NCI-H146 treated with DMSO at 0.1 percent for 48 hours (cell line): ENCODE measurements around the gene PLEKHM2.

Source experiments
- DNase-seq: peaks from one replicate; lab custom pipeline; 2025; ENCODE audit not compliant: unreplicated experiment; lab: John Stamatoyannopoulos, UW

PLEKHM2 gene

DNA sequence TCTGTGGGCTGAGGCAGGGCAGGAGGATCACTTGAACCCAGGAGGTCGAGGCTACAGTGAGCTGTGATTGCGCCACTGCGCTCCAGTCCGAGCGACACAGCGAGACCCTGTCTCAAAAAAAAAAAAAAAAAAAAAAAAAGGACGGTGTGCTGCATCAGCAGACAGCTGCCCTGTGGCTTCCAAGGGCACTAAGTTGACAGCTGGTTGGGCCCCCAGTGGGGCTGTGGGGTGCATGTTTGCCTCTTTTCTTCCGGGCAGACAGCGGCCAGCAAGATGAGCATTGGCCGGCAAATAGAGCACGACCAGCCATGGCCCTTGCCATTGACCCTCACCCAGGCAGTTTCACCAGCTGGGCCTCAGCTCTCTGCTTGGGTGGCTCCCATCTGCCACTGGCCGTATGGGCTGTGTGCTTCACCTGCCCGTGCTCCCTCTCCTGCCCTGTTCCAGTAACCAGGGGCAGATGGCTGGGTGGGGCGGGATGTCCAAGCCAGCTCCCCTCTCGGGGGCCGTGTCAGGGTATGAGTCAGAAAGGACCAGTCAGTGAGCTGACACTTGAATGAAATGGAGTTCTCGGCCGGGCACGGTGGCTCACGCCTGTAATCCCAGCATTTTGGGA lies 39.6 kb downstream of the PLEKHM2 start:
- no peak for DNase-seq

DNA sequence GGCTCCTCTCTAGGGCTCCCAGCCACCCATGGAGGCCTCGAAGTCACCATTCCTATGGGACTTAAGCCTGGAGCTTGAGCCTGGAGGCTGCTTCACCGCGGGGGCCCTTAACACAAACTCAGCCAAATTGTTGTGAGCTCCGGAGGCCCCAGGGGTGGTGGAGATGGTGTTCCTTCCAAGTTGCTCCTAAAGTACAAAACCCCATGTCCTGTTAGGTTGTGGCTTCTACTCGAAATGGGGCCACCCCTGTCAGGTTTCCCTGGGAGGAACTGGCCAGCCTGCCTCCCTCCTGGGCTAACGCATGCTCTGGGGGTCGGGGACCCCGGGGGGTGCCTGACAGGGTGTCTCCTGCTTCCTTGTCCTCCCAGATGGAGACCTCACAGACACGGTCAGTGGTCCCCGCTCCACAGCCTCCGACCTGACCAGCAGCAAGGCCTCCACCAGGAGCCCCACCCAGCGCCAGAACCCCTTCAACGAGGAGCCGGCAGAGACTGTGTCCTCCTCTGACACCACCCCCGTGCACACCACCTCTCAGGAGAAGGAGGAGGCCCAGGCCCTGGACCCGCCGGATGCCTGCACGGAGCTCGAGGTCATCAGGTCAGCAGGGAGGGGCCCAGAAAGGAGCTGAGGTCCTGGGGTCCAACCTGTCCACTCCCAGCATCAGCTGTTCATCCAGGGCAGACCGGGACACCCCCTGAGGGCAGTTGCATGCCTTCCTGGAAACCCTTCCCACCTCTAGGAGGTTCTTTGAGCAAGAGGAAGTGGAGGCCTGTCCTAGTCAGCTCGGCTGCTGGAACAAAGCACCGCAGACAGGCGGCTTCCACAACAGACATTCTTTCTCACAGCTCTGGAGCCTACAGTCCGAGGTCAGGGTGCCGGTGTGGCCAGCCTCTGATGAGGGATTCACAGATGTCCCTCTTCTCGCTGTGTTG lies 41.1 kb downstream of the PLEKHM2 start:
- no peak for DNase-seq

DNA sequence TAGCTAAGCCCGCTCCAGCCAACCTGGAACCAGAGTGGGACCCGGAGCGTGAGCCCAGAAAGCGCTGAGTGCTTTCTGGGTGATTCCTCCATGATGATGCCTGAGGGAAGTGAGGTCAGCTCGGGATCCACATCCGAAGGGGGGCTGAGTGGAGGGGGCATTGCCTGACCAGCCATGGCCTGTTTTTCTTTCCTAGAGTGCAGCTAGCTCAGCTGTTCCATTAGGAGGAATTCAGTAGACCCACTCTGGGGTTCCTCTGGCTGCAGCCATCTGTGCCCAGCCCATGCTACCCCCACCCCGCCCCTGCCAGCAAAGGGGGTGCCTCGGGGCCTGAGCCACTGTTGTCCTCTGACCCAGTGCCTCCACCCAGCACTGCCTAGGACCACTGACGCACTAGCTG lies 42.4 kb downstream of the PLEKHM2 start:
- no peak for DNase-seq

DNA sequence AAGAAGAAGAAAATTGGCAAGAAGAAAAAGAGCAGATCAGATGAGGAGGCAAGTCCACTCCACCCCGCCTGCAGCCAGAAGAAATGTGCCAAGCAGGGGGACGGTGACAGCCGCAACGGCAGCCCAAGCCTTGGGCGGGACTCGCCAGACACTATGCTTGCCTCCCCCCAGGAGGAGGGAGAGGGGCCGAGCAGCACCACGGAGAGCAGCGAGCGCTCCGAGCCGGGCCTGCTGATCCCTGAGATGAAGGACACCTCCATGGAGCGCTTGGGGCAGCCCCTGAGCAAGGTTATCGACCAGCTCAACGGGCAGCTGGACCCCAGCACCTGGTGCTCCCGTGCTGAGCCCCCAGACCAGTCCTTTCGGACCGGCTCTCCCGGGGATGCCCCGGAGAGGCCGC lies 42.9 kb downstream of the PLEKHM2 start:
- DNase-seq = no peak

DNA sequence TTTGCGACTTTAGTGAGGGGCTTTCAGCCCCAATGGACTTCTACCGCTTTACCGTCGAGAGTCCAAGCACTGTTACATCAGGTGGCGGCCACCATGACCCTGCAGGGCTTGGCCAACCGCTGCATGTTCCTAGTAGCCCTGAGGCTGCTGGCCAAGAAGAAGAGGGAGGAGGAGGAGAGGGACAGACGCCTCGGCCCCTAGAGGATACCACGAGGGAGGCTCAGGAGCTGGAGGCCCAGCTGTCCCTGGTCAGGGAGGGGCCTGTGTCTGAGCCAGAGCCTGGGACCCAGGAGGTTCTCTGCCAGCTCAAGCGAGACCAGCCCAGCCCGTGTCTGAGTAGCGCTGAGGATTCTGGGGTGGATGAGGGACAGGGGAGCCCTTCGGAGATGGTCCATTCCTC lies 43.3 kb downstream of the PLEKHM2 start:
- DNase-seq = no peak

DNA sequence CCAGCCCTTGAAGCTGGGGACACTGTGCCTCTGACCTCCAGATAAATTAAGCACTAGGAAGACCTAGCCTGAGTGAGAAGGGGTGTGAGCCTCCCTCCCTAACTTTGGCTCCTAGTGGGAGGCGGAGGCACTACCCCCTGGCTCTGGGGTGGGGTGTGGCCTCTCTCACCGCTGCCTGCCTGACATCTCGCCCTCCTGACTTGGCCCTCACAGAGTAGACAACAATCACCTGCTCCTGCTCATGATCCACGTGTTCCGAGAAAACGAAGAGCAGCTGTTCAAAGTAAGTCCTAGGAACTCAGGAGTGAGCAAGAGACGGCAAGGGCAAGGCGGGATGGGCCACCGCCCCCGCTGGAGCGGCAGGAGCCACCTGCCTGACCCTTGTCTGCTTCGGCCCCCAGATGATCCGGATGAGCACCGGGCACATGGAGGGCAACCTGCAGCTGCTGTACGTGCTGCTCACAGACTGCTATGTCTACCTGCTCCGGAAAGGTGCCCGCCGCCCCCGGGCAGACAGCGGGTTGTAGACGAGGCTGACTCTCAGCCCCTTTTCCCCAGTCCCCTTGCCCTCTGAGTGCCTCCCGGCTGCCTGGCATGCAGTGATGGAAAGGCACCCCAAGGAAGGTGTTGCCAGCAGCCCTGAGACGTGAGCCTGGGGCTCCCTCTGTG lies 43.9 kb downstream of the PLEKHM2 start:
- no peak for DNase-seq

DNA sequence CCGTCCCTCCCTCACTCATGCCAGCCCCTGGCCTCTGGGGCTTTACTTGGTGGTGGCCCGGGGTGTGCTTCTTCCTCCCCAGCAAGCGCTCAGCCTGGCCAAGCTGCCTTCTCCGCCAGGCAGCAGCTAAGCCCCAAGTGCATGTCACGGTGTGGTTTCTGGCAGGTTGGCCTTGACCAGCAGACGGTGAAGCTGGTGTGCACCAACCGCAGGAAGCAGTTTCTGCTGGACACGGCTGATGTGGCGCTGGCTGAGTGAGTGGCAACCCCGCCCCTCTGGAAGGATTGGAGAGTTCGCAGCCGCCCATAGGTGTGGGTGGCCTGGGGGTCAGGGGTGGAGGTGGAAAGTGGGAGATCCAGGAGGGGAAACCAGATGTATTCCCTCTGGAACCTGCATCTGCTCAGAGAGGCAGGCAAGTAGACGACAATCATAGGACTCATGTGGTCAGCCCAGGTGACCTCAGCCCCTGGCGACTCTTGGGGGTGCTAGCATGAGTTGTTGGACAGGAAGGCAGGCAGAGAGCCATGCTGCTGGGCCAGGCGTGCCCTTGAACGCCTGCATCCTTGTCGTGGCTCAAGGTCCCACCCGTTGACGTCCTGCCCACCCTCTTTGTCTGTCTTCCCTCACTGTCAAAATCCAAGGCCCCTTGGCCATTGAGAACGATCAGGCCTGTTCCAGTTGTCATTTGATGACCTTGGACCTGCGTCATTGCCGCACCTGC lies 45.0 kb downstream of the PLEKHM2 start:
- no peak for DNase-seq

DNA sequence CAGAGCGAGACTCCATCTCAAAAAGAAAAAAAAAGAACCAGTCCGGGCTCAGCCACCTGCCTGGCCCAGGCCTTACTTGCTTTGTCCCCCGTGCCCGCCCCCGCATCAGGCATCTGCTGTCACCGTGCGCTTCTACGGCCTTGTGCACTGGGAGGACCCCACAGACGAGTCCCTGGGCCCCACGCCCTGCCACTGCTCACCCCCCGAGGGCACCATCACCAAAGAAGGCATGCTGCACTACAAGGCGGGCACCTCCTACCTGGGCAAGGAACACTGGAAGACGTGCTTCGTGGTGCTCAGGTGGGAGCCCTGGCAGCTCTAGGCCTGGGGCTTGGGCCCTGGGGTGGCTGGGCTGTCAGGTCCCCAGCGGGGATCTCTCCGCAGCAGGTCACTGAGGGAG lies 46.3 kb downstream of the PLEKHM2 start:
- DNase-seq = no peak

DNA sequence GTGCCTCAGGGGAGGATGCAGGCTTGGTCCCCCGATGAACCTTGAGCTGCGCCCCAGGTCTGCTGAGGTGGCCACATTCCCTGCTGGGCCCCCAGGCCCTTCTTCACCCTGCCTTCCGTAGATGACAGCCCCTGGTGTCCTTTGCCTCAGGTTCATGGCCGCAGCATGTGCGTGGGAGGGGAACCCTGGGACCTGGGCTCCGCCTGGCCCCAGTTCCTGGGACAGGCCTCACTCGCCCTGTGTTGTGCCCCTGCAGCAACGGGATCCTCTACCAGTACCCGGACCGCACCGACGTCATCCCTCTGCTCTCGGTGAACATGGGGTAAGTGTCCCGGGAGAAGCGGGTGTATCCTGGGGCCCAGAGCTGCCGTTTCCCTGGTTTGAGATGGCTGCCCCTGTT lies 46.8 kb downstream of the PLEKHM2 start:
- DNase-seq = no peak

DNA sequence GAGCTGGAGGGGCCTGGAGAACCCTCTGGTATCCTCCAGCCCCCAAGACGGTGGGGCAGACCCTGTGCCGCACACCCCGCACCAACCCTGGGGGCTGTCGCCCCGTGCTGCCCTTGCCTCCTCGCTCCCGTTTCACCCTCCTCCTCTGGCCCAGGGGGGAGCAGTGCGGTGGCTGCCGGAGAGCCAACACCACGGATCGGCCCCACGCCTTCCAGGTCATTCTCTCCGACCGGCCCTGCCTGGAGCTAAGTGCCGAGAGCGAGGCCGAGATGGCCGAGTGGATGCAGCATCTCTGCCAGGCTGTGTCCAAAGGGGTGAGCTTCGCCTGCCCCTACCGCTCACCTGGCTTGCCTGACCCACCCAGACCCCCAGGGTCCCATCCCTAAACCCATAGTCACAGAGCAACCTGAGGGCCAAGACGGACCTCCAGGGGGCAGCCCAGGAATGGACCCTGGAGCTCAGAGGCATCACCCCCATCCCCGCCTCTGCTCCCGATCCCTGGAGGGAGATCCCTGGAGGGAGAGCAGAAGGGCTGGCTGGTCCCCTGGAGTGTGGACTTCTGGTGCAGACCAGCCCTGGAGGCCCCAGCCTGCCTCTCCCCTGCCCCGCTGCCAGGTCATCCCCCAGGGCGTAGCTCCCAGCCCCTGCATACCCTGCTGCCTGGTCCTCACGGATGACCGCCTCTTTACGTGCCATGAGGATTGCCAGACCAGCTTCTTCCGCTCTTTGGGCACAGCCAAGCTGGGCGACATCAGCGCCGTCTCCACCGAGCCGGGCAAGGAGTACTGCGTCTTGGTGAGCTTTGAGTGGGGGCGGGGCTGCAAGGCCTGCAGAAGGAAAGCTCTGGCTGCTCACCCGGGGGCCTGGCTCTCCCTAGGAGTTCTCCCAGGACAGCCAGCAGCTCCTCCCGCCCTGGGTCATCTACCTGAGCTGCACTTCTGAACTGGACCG lies 47.9 kb downstream of the PLEKHM2 start:
- no peak for DNase-seq

DNA sequence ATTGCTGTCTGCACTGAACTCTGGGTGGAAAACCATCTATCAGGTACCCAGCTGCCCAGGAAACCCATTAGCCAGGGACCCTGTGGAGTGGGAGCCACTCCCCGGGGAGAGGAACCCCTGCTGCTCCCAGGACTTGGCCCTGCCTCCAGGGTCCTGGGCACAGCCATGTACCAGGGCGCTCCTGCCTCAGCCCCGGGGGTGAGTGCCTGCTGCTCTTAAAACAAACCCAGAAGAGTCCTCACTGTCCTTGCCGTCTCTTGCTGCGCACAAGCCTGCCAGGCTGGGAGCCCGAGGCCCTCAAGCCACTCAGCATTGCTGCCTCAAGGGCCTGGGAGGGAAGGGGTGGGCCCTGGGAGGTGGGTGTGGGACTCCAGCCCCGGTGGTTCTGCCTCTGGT lies 48.6 kb downstream of the PLEKHM2 start:
- DNase-seq = no peak

DNA sequence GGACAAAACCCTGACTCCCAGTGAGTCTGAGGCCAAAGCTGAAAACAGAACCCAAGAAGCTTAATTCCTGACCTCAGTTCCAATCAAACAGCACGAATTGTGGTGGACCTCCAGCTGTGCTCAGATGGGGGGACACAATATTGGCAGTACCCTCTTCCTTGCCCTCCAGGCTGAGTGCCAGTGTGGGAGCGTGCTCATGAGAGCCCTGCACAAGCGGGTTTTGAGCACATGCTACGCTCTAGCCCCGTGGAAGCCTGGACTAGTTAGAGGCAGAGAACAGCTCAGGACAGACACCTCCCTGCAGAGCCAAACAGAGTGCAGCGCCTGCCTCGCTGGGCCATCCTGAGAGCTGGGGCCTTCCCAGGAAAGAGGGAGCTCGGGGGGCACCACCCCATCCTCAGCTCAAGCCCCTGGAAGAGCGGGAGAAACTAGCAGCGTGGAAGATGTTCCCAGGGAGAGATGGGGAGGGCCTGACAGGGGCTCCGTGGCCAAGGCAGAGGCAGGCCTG lies 49.2 kb downstream of the PLEKHM2 start:
- no peak for DNase-seq

DNA sequence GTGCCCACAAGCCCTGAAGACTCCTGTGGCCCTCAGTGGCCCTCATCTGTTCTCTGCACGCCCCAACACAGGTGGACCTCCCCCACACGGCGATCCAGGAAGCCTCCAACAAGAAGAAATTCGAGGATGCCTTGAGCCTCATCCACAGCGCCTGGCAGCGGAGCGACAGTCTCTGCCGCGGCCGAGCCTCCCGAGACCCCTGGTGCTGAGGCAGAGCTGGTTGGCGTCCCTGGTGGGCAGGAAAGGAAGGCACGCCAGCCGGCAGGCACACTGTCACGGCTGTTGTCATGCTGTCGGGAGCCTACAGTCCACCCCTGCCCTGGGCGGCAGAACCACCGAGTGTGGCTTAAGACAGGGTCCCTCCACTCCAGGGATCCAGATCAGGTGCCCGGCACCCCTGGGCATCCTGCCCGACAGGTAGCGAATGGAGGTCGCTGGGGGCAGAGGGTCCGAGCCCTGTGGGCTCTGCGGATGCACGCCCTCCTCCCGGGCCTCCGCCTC lies 49.7 kb downstream of the PLEKHM2 start:
- DNase-seq = no peak

DNA sequence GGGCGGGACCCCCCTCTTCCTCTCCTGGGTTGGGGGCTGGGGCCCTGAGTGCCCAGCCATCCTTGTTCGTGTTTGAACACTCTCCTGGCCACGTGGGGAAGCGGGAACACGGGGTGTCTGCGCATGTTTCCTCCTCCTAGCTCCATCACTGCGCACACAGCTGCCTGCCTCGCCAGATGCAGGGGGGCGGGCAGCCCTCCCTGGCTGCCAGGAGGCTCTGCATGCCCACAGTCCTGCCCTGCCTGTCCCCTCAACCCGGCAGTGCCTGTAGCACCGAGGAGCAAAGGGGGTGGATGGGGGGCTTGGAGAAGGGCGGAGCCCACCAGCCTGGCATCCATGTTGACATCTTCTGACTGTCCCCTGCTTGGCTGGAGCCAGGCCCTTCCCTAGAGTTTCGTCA lies 50.2 kb downstream of the PLEKHM2 start:
- DNase-seq = no peak

DNA sequence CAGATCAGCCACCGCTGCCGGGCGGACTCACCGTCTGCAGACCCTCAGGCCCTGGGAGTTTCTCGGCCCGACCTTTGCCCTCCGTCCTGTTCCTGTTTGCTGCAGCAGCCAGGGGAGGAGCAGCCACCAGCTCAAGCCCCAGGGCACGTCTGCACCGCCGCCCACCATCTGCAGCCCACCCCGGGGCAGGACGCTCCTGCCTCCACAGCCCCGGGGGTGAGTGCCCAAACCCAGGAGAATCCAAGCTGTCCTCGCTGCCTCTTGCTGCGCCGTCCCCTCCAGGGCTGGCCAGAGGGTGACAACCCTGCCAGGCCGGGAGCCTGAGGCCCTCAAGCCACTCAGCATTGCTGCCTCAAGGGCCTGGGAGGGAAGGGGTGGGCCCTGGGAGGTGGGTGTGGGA lies 50.8 kb downstream of the PLEKHM2 start:
- DNase-seq = no peak

DNA sequence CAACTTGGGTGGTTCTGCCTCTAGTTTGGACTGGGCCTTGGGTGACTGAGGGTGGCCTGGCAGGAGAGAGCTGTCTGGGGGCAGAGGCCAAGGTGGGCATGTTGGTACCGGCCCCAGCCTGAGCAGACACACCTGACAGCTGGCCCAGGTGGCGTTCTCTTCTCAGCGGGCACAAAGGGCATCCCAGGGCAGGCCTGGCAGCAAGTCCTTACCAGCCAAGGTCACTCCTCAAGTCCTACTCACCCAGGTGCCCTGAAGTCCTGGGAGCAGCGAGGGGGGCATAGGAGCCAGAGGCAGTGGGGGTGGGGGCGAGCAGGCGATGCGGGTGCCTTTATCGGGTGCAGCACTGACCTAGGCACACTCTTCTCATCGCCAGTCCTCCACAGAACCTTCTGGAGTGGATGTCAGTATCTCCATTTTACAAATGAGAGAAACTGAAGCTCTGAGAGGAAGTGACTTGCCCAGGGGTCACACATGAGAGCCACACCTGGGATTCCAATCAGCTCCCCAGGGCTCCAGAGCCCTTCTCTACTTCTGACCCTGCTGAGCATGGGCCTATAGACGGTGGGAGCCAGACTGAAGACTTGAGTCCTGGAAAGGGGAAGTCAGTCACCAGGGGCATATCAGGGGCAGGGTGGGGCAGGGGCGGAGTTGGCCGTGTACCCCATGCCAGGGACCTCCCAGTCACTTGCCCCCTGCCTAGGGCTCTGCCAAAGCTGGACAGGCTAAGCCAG lies 51.4 kb downstream of the PLEKHM2 start:
- DNase-seq = no peak

DNA sequence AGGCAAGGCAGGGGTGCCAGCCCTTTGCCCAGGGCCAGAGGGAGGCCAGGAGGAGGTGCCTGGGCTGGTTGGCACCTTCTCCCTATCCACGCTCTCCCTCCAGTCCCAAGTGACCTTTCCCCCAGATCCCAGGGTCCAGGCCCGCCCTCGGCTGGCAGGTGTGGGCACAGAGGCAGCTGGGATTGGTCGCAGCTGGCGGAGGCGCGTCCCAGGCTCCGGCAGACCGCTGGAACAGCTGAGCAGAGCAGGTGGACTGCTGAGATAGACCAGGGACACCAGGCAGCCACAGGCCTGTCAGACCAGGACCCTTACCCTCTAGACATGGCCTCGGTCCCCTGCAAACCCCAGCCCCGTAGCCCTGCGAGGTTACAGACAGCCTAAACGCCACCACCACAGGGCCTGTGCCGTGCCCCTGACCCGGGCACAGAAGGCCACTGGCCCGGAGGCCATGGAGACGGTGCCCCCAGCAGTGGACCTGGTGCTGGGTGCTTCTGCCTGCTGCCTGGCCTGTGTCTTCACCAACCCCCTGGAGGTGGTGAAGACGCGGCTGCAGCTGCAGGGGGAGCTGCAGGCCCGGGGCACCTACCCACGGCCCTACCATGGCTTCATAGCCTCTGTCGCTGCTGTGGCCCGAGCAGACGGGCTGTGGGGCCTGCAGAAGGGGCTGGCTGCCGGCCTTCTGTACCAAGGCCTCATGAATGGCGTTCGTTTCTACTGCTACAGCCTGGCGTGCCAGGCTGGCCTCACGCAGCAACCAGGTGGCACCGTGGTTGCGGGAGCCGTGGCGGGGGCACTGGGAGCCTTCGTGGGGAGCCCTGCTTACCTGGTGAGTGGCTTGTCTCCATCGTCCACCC lies 52.1 kb downstream of the PLEKHM2 start, which contains the start of gene SLC25A34:
Gene SLC25A34, plus strand, starts transcription at position 221 of the 854 bp plus-strand sequence. Its CDS starts 228 bp downstream, at position 449.
- no peak for DNase-seq

DNA sequence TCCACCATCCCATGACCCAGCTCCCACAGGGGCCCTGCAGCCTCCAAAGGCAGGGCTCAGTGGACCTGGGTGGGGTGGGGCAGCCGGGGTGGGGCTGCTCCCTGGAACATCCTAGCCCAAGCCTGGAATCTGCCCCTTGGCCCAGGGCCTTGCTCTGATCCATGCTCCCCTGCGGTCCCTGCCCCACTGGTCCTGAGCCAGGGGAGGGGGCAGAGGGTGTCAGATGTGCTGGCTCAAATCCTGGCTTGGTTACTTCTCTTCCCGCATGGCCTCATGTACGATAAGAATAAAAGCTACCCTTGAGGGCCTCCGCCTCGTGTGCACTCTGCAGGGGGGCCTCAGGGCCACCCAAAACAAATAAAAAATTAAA lies 52.8 kb downstream of the PLEKHM2 start:
- no peak for DNase-seq
